GM19438 (cell line): ENCODE data around the gene LIN7C.
A peak's percentile ranks its signal among the peaks of the same experiment; 100 is the strongest.

Experiments
- ATAC-seq: cut with Tn5 transposase; IDR thresholded peaks from one replicate; pipeline ENCODE4 v1.9.1; 2021; ENCODE audit warnings: low read depth; ENCODE audit not compliant: unreplicated experiment

LIN7C gene

DNA sequence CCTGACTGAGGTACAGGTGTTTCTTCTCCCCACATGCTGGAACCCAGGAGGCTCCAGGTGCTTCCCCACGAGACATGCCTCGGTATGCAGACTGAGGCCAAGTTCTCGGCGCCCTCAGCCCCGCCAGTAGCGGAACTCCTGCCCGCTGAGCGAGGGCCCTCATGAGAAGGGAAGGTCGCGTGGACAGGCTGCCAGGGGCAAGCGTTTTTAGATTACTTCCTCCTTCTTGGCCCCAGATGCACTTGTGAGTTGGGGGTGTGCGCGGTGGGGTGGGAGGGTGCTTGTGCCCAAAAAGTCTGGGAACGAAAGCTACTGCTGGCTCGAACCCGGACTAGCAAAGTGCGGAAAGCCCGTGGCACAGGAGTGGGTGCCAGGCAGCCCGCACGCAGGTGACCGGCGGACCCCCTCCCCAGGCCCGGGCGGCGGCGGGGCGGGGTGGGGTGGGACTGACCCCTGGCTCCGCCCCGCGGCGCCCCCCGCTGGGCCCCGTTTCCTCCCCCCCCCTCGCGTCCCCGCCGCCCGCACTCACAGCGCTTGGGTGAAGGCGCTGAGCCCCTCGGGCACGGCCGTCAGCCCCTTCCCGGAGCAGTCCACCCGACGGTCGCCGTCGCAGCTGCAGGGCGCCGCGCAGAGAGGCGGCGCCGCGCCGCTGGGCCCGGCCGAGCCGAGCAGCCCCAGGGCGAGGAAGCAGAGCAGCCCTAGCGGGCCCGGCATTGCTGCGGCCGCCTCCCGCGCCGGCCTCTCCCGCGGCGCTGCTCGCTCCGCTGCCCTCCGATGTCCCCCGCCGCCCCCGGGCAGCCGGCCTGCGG, 34.8 kb downstream of the LIN7C start:
- ATAC-seq, result peak; percentile 28

DNA sequence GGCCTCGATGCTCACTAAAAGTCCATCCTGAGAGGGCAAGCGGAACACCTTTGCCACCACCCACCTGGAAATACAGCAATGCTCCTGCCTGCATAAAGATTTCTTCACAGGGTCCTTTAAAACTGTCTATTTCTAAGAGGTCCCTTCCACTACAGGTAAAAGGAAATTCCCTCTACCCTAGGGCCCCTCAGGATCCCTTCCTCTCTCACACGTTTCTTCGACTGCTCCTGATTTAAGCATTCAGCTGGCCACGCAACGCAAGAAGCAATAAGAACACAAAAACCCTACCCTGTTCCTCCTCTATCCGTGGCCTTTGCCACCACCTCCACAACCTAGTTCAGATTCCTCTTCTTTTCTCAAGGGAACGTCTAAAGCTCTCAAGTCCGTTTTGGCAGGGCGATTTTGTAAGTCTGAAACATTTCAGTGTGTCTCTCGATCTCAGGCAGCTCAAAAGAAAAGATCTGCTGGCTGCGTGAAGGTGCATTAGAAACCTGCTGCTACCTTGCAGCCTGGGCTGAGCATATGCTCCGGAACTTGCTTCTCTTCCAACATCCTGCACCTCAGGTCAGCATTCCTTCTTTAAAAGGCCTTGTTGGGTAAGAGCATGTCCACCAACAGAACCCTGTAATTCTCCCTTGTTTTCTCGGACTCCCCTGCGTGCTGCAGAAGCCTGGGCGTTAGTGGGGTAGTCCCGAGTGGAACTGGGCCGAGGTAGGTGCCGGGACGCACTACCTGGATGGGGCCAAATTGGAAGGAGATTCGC, 35.6 kb downstream of the LIN7C start:
- ATAC-seq, result no peak

DNA sequence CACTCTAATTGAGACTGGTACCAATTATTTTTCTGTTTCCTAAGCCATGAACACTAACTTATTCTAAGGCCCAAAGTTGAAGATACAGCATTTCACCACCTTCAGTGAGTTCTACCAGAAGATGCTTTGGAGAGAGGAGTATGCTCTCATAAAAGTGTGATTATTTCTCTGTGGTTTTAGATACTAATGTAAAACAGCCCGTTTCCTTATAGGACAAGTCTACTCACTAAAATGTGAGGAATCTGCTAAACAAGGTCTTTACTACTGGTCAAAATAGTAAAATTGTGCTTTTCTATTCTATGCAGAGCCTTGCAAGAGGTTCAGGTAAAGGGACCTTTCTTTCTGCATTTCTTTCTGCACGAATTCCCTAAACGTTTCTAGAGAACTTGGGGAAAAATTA, 36.4 kb downstream of the LIN7C start:
- ATAC-seq, result no peak

DNA sequence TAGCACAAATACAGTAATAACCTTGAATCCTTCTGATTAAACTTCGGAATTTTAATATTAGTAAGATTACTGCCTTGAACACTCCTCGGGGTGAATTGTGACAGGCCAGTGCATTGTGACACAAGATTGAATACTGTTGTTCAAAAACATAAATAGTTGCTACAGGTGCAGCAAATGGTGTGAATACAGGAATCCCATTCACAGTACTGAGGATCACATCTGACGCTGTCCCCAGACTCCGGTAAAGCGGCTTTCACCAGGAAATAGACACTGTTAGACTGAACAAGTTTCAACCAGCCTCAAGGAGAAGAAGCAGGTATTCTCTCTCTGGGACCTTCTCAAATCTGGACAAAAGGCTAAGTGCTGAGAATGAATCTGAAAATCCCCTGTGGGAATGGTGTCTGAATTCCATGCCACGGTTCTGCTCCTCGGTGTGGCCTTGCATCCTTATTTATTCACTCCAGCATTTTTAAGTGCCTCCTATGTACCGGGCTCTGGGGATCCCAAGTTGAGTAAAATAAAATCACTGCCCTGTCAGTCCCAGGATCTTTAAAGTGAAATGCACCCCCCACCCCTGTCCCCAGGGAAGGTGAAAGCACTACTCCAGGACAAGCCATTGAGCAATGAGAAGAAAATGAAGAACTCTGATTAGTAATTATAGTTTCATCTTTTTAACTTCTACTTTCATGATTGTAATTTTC, 37.4 kb downstream of the LIN7C start:
- ATAC-seq, result no peak

- no peak for ATAC-seq
Observed at GRCh38 chr11:27468209-27468994, 38.2 kb downstream of the LIN7C start.

GRCh38 chr11:27467181-27467913, 39.2 kb downstream of the LIN7C start:
- ATAC-seq, result no peak

GRCh38 chr11:27466363-27466762, 40.2 kb downstream of the LIN7C start:
- no peak for ATAC-seq

- no peak for ATAC-seq
Observed at GRCh38 chr11:27465629-27466028, 40.9 kb downstream of the LIN7C start.

DNA sequence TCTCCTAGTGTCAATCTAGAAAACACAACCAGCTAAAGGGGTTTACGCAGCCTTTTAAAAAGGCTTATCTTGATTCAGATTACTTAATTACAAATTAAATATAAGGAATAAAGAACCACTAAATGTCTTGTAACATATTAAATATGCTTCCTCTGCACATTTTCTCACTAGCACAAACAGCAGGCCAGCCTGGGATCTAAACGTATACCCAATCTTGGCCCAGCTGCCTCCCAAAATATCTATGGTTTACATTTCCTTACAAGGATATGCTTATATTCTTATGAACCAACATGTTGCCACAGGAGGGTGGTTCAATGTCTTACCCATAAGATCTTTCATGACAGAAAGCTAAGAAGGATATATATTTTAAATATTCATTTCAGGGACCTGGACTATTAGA, 41.7 kb downstream of the LIN7C start:
- ATAC-seq, result no peak

DNA sequence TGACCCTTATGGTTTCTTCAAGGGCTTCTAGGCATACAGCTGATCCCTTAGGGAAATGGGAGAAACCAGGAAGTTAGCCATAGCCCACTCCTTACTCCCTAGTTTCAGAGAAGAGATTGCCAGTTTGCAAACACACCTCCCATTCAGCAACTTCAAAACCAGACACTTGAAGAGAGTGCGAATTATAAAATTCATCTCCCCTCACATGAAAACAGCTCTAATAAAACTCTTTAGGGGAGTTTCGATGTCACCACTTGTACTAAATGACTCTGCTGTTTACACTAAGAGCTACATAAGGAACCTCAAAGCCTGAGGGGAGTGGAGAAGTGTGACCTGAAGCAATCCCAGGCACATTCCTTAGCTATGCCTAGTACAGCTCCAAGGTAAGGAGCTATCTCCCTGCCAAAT, 42.3 kb downstream of the LIN7C start:
- no peak for ATAC-seq

DNA sequence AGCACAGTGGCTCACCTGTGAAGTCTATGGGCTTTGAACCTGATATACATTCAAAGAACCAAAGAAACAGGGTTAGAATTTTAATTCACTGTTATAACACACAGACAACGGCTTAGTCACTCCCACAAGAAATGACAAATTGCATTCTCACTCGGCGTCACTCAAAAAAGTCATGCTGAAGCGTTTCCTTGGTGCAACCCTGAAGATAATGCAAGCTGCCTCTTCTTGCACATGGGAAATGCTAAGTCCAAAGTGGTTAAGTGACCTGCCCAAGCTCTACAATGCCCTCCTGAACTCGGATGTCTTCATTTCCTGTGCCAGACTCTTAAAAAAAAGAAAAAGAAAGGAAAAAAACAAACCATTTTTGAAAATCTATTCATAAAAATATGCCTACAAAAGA, 44.0 kb downstream of the LIN7C start:
- no peak for ATAC-seq

DNA sequence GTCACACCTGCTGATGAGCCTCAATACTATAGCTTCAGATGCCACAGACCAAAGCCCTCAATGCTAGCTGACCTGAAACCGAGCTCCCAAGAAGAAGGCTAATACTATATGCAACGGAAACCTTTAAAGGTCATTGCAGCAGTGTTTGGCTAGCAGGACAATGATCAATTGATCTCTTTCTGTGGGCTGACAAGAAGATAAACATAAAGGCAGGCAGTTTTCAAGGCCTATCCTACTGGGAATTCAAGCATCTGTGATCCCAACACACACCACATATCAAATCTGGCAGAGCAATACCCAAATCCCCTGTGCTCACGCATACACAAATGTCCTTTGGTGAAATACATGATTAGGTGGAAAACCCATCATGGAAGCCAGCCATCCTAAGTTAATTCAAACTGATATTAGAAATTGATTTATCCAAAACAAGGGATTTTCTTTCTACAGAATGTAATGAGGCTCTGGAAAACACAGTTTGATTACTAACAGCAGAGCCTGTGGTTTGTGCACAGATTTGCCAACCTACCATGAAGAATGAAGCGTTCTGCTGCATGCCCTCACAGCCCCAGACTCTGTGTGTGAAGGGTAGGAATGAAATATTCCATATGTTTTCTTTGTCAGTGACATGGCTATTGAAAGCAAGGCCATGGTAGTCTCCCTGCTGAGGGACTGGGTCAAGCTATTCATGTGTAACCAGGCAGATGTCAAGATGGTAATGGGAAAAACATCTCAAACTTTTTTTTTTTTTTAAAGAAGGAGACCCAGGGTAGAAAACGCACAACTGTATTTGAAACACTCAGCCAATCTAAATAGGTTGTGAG, 46.2 kb downstream of the LIN7C start:
- ATAC-seq, result no peak

DNA sequence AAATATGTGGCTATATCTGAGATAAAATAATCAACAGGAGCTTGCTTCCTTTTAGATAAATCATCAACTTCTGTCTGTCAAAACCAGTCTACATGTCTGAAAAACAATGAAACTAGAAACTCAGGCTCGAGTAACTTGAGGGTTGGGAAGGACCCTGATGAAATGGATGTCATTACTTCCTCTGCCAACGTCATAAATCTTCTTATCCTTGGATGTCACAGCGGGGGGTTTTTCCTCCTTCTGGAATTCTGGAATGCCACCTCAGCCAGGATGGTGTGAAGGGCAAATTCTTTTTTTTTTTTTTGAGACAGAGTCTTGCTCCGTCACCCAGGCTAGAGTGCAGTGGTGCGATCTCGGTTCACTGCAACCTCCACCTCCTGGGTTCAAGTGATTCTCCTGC, 47.4 kb downstream of the LIN7C start:
- no peak for ATAC-seq

GRCh38 chr11:27458182-27458581, 48.4 kb downstream of the LIN7C start:
- no peak for ATAC-seq

DNA sequence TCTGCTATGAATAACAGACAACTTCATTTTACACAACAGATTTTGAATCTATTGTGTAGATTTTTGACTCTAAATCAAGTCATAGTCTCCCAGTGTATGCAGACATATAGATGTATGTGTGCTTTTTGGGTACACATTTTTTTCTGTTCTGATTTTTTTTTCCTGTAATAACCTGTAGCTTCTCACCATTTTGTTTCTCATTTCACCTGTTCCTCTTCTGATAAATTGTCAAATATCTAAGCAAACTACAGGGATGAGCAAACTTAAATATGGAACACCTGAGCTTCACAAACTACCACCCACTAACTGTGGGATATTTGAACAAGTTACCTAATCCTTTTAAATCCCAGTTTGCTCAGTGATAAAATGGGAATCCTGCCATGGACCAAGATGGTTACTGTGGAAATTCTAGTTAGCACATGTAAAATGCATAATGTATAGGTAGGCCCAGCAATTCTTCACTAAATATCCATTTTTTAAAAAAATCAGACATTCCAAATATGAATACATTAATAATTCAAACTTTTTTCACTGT, 49.7 kb downstream of the LIN7C start:
- ATAC-seq, result no peak

DNA sequence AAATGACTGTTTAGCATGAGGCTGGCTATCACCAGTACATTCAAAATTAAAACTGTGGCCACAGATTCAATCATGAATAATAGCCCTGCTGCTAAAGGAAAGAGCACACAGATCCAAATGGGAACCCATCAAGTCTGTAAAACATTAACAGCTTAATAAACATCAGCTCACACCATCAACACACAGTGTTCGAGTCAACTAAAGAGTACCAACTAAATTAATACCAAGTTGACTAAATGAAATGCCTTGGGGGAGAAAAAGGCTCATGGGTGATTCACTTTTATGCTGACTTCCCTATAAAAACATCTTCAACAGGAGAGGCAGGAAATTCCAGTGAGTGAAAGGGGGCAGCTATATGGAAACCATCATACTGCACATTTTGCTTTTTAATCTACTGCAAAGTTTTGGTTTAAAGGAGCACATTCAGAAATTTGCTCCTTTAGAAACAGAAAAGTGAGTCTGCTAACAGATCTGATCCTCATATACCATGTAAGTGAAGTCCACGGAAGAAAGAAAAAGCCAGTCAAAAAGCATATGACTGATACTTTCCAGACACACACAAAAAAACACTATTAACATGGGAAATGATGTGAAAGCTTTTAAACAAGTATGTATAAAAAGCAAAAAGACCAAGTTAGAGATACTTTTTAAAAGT, 50.3 kb downstream of the LIN7C start:
- no peak for ATAC-seq

GRCh38 chr11:27455667-27456066, 50.9 kb downstream of the LIN7C start:
- no peak for ATAC-seq

DNA sequence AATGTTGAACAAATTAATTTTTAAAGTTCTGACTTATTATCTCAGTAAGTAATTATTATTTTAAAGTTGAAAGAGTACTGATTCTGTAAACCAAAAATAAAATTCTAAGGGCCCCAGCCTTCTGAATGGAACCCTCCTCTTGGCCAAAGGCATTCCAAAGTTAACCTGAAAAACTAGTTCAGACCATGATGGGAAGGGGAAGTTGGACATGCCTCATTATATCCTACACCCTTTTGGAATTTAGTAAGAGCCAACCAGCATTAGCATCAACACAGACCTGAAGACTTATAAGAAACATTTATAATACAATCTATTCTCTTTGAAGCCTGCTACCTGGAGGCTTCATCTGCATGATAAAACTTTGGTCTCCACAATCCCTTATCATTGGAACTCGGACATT, 52.9 kb downstream of the LIN7C start:
- no peak for ATAC-seq
